GM12875 (cell line): ENCODE data around the gene WWOX.

Source experiments
- H3K4me3 ChIP-seq: one replicate; pipeline ENCODE4 v1.5.1; 2011; ENCODE audit warnings: low read depth, low read length, control low read depth
- CTCF ChIP-seq: IDR thresholded peaks from 2 replicates; pipeline ENCODE4 v1.5.1; 2011; ENCODE audit warnings: low read depth, mild to moderate bottlenecking, control low read depth, inconsistent platforms, low read length, moderate library complexity, borderline replicate concordance; ENCODE audit not compliant: insufficient read depth

Gene WWOX

GRCh38 chr16:79089735-79090284 is 990.4 kb downstream of the WWOX start:
- no peak overlapping the region for H3K4me3 ChIP-seq
- TF ChIP-seq CTCF = no peak

- TF ChIP-seq CTCF = no peak
- no peak overlapping the region for H3K4me3 ChIP-seq
These were observed 991.5 kb downstream of the WWOX start for GRCh38 chr16:79090966-79091365.

GRCh38 chr16:79092846-79093245 is 993.4 kb downstream of the WWOX start:
- no peak for TF ChIP-seq CTCF
- H3K4me3 ChIP-seq = no peak overlapping the region

- no peak for TF ChIP-seq CTCF
- H3K4me3 ChIP-seq = no peak overlapping the region
These were observed 994.1 kb downstream of the WWOX start for GRCh38 chr16:79093554-79093967.

- TF ChIP-seq CTCF = no peak
- no peak overlapping the region for H3K4me3 ChIP-seq
These were observed 996.8 kb downstream of the WWOX start for GRCh38 chr16:79096246-79096645.

- no peak overlapping the region for H3K4me3 ChIP-seq
- TF ChIP-seq CTCF = no peak
These were observed 997.7 kb downstream of the WWOX start for GRCh38 chr16:79097166-79097565.

- no peak for TF ChIP-seq CTCF
These were observed 998.3 kb downstream of the WWOX start for GRCh38 chr16:79097771-79098170.

More at GRCh38 chr16:79097771-79098170, 998.3 kb downstream of the WWOX start:
- no peak overlapping the region for H3K4me3 ChIP-seq
